HepG2 (cell line): ENCODE results near the gene FOXA1. TPM values are rescaled to one million over a fixed set of nuclear protein-coding genes. Genes with fewer than 3 reads are reported as not detected.

Source experiments
- CHCHD3 ChIP-seq: sonication (generic); formaldehyde crosslinking; IDR thresholded peaks from 2 replicates; pipeline ENCODE4 v1.8.0; 2022; ENCODE audit warnings: mild to moderate bottlenecking, missing genetic modification reagents, moderate library complexity
- HCFC1 ChIP-seq: fragments of 150-350 bp; IDR thresholded peaks from 2 replicates; pipeline ENCODE4 v1.6.1; 2014; ENCODE audit warnings: low read depth, low read length
- KAT8 ChIP-seq: IDR thresholded peaks from 2 replicates; pipeline ENCODE4 v1.6.1; 2016; ENCODE audit warnings: missing genetic modification reagents, missing compliant biosample characterization
- SNAI1 ChIP-seq: sonication (generic); formaldehyde crosslinking; IDR thresholded peaks from 2 replicates; pipeline ENCODE4 v1.5.0; 2020; ENCODE audit warnings: mild to moderate bottlenecking, missing genetic modification reagents, borderline replicate concordance
- SOX5 ChIP-seq: IDR thresholded peaks from 2 replicates; pipeline ENCODE4 v1.6.1; 2016; ENCODE audit warnings: borderline replicate concordance
- TEAD3 ChIP-seq: optimal IDR thresholded peaks from 2 replicates; pipeline ENCODE3; 2016; ENCODE audit warnings: borderline replicate concordance
- ZBTB1 ChIP-seq: sonication (generic); formaldehyde crosslinking; IDR thresholded peaks from 2 replicates; pipeline ENCODE4 v1.4.0; 2020; ENCODE audit warnings: missing genetic modification reagents, borderline replicate concordance
- ZBTB14 ChIP-seq: sonication (generic); formaldehyde crosslinking; IDR thresholded peaks from 2 replicates; pipeline ENCODE4 v1.4.0; 2020; ENCODE audit warnings: missing genetic modification reagents
- ZBTB33 ChIP-seq: sonication (generic); formaldehyde crosslinking; IDR thresholded peaks from 2 replicates; pipeline ENCODE4 v1.4.0; 2020; ENCODE audit warnings: missing genetic modification reagents
- ZNF362 ChIP-seq: sonication (generic); formaldehyde crosslinking; IDR thresholded peaks from 2 replicates; pipeline ENCODE4 v1.4.0; 2020; ENCODE audit warnings: missing genetic modification reagents, mild to moderate bottlenecking, borderline replicate concordance
- ZNF569 ChIP-seq: sonication (generic); formaldehyde crosslinking; IDR thresholded peaks from 2 replicates; pipeline ENCODE4 v1.5.0; 2020; ENCODE audit warnings: mild to moderate bottlenecking, missing genetic modification reagents, moderate library complexity, borderline replicate concordance
- ZNF614 ChIP-seq: IDR thresholded peaks from 2 replicates; pipeline ENCODE4 v1.6.1; 2018; ENCODE audit warnings: missing biosample characterization, missing genetic modification reagents, inconsistent platforms, borderline replicate concordance
- ZNF619 ChIP-seq: sonication (generic); formaldehyde crosslinking; IDR thresholded peaks from 2 replicates; pipeline ENCODE4 v1.4.0; 2020; ENCODE audit warnings: mild to moderate bottlenecking, missing genetic modification reagents
- polyA plus RNA-seq, 8 experiments: library from polyadenylated mRNA; depleted of rRNA in 3 of 8; stranded (reverse) in 7 of 8; unstranded in 1 of 8; fragments of >200 nt; fragmentation: Illumina TruSeq in 4 of 8; extraction: Trizol in 4 of 8; gene quantifications; 2 replicates each; pipeline versions ENCODE4 v1.2.1 to v1.2.3, GENCODE V29; 2011 to 2016; ENCODE audit warnings: low read depth in 4 of 8, missing spikeins in 1 of 8, mixed read lengths in 1 of 8; ENCODE audit not compliant: insufficient read depth in 1 of 8
- total RNA-seq, 5 experiments: library from RNA; depleted of rRNA; stranded (reverse); fragments of >200 nt; fragmentation: Illumina TruSeq; extraction: Trizol; gene quantifications; 2 replicates each; pipeline ENCODE4 v1.2.3, GENCODE V29; 2016; ENCODE audit warnings: low read depth in 1 of 5
- TF ChIP-seq, protein P1 (sequence below): sonication (generic); formaldehyde crosslinking; IDR thresholded peaks from 2 replicates; pipeline ENCODE4 v1.4.0; 2020; ENCODE audit warnings: missing genetic modification reagents
- TF ChIP-seq, protein P2 (sequence below): sonication (generic); formaldehyde crosslinking; IDR thresholded peaks from 2 replicates; pipeline ENCODE4 v1.5.0; 2020; ENCODE audit warnings: missing genetic modification reagents

Gene FOXA1
- total and polyA plus RNA-seq, 2 of the 13 experiments (the other 11 are each of a cell fraction or from before 2014, with no cell fraction given), result 43.4 to 58.6 TPM

DNA sequence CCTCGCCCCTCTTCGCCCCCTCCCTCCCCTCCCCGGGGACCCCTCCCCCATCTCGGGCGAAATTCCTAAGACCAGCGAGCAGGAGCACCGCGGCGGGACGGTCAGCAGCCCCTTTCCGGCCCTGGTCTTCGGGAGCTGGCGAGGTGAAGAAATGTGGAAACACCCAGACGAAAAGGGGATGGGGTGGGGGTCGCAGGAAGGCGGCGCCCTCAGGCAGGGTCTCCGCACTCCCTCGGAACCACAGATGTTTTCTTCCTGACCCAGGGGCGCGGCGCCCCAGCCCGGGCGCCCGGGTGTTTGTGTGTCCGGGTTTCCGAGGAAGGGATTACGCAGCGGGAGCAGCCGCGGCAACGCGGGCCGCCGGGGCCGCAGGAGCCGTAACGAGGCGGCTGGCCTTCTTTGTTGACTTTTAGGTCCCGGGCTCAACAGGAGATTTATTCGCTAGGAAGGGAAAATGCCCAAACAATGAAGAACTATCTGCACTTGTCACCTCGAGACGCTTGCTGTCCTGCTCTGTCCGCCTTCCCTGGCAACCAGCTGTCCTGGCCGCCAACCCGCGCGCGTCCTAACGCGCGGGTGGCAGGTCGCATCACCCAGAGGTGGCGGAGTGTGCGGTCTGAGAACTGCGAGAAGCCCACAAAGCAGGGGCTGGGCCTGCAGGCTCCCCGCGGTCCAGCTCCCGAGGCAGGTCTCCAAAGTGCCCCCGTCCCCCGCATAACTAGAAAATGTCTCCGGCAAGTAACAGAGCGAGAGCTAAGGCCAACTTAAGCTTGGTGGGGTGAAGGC lies 7.0 kb downstream of the FOXA1 start (continued):
- TF ChIP-seq, protein P1, sequence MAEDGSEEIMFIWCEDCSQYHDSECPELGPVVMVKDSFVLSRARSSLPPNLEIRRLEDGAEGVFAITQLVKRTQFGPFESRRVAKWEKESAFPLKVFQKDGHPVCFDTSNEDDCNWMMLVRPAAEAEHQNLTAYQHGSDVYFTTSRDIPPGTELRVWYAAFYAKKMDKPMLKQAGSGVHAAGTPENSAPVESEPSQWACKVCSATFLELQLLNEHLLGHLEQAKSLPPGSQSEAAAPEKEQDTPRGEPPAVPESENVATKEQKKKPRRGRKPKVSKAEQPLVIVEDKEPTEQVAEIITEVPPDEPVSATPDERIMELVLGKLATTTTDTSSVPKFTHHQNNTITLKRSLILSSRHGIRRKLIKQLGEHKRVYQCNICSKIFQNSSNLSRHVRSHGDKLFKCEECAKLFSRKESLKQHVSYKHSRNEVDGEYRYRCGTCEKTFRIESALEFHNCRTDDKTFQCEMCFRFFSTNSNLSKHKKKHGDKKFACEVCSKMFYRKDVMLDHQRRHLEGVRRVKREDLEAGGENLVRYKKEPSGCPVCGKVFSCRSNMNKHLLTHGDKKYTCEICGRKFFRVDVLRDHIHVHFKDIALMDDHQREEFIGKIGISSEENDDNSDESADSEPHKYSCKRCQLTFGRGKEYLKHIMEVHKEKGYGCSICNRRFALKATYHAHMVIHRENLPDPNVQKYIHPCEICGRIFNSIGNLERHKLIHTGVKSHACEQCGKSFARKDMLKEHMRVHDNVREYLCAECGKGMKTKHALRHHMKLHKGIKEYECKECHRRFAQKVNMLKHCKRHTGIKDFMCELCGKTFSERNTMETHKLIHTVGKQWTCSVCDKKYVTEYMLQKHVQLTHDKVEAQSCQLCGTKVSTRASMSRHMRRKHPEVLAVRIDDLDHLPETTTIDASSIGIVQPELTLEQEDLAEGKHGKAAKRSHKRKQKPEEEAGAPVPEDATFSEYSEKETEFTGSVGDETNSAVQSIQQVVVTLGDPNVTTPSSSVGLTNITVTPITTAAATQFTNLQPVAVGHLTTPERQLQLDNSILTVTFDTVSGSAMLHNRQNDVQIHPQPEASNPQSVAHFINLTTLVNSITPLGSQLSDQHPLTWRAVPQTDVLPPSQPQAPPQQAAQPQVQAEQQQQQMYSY (CRISPR knock-in tag), result peak; percentile 58; the same call in 1 of the 2 replicates
- TF ChIP-seq ZNF614 (CRISPR knock-in tag) (0 out of 2 replicates have a peak, but pooled peaks have one; percentile 2), SOX5 (CRISPR knock-in tag) (no peak; the same call in 1 of the 2 replicates), ZBTB14 (CRISPR knock-in tag) (no peak), HCFC1 (no peak), ZBTB33 (CRISPR knock-in tag) (no peak), ZNF362 (CRISPR knock-in tag) (no peak), SNAI1 (0 out of 2 replicates have a peak, but pooled peaks have one; percentile 79), ZNF619 (CRISPR knock-in tag) (peak; percentile 42; the same call in 1 of the 2 replicates), ZBTB1 (CRISPR knock-in tag) (no peak), ZNF569 (no peak), KAT8 (CRISPR knock-in tag) (peak; percentile 51; the same call in 1 of the 2 replicates), TEAD3 (CRISPR knock-in tag) (peak; percentile 54), CHCHD3 (CRISPR knock-in tag) (no peak)
- TF ChIP-seq, protein P2, sequence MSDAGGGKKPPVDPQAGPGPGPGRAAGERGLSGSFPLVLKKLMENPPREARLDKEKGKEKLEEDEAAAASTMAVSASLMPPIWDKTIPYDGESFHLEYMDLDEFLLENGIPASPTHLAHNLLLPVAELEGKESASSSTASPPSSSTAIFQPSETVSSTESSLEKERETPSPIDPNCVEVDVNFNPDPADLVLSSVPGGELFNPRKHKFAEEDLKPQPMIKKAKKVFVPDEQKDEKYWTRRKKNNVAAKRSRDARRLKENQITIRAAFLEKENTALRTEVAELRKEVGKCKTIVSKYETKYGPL (CRISPR knock-in tag), result 0 out of 2 replicates have a peak, but pooled peaks have one; percentile 13
